Mesenchymal stem cell (in vitro differentiated cells and primary cell): ENCODE results near the gene BIRC3.

Source experiments
- DNase-seq: peaks from one replicate; pipeline ENCODE4 v3.0.0-alpha.2; 2013
- H2AFZ ChIP-seq: one replicate; pipeline ENCODE4 v1.6.1; 2013; ENCODE audit warnings: low read depth, mild to moderate bottlenecking, control low read depth, inconsistent platforms, low read length, moderate library complexity
- H2AK5ac ChIP-seq: 2 replicates; pipeline ENCODE4 v1.6.1; 2013; ENCODE audit warnings: low read length, moderate library complexity, mild to moderate bottlenecking, inconsistent platforms; ENCODE audit not compliant: severe bottlenecking
- H2BK120ac ChIP-seq: one replicate; pipeline ENCODE4 v1.6.1; 2013; ENCODE audit warnings: low read depth, mild to moderate bottlenecking, inconsistent platforms, low read length, moderate library complexity
- H2BK12ac ChIP-seq, 2 experiments: one replicate each; pipeline ENCODE4 v1.6.1; 2013; ENCODE audit warnings: inconsistent platforms in 2 of 2, low read length in 2 of 2, mild to moderate bottlenecking in 2 of 2, moderate library complexity in 2 of 2, control low read depth in 1 of 2
- H2BK15ac ChIP-seq: one replicate; pipeline ENCODE4 v1.6.1; 2013; ENCODE audit warnings: mild to moderate bottlenecking, low read depth, inconsistent platforms; ENCODE audit not compliant: poor library complexity, severe bottlenecking
- H2BK5ac ChIP-seq: 2 replicates; pipeline ENCODE4 v1.6.1; 2013; ENCODE audit warnings: low read depth, mild to moderate bottlenecking, low read length, control low read depth, inconsistent platforms; ENCODE audit not compliant: poor library complexity, severe bottlenecking
- H3K14ac ChIP-seq, 2 experiments: one replicate each; pipeline ENCODE4 v1.6.1; 2013; ENCODE audit warnings: inconsistent platforms in 2 of 2, low read length in 2 of 2, control low read depth in 1 of 2, mild to moderate bottlenecking in 1 of 2, moderate library complexity in 1 of 2
- H3K18ac ChIP-seq, 2 experiments: one replicate each; pipeline ENCODE4 v1.6.1; 2013; ENCODE audit warnings: inconsistent platforms in 2 of 2, low read length in 2 of 2, control low read depth in 1 of 2, low read depth in 1 of 2, mild to moderate bottlenecking in 1 of 2
- H3K23ac ChIP-seq, 2 experiments: one replicate each; pipeline ENCODE4 v1.6.1; 2013; ENCODE audit warnings: inconsistent platforms in 2 of 2, low read length in 2 of 2, mild to moderate bottlenecking in 2 of 2, moderate library complexity in 2 of 2, control low read depth in 1 of 2
- H3K27ac ChIP-seq: 2 replicates; pipeline ENCODE4 v1.5.1; 2013; ENCODE audit warnings: mild to moderate bottlenecking, moderate library complexity, low read length, control low read depth, inconsistent platforms; ENCODE audit not compliant: poor library complexity, severe bottlenecking
- H3K27me3 ChIP-seq, 2 experiments: 2 replicates each; pipeline versions ENCODE4 v1.6.1 to v1.7.0; 2013; ENCODE audit warnings: low read length in 2 of 2, mild to moderate bottlenecking in 2 of 2, moderate library complexity in 2 of 2, control low read depth in 1 of 2, inconsistent platforms in 1 of 2; ENCODE audit not compliant: control insufficient read depth in 1 of 2, insufficient read depth in 1 of 2
- H3K36me3 ChIP-seq, 2 experiments: 2 replicates each; pipeline versions ENCODE4 v1.6.1 to v1.7.0; 2013; ENCODE audit warnings: low read length in 2 of 2, control low read depth in 1 of 2, inconsistent platforms in 1 of 2, low read depth in 1 of 2, mild to moderate bottlenecking in 1 of 2; ENCODE audit not compliant: insufficient read depth in 2 of 2, control insufficient read depth in 1 of 2
- H3K4ac ChIP-seq, 2 experiments: one replicate each; pipeline ENCODE4 v1.6.1; 2013; ENCODE audit warnings: inconsistent platforms in 2 of 2, low read length in 2 of 2, mild to moderate bottlenecking in 2 of 2, moderate library complexity in 2 of 2, control low read depth in 1 of 2, low read depth in 1 of 2
- H3K4me1 ChIP-seq: 2 replicates; pipeline ENCODE4 v1.6.1; 2013; ENCODE audit warnings: low read depth, low read length, control low read depth; ENCODE audit not compliant: control insufficient read depth, insufficient read depth
- H3K4me2 ChIP-seq: 2 replicates; pipeline ENCODE4 v1.6.1; 2013; ENCODE audit warnings: low read length, mild to moderate bottlenecking, inconsistent platforms; ENCODE audit not compliant: poor library complexity, severe bottlenecking
- H3K4me3 ChIP-seq, 2 experiments: 2 replicates each; pipeline versions ENCODE4 v1.5.1 to v1.7.0; 2013; ENCODE audit warnings: low read length in 2 of 2, mild to moderate bottlenecking in 2 of 2, control low read depth in 1 of 2, low read depth in 1 of 2; ENCODE audit not compliant: insufficient read depth in 1 of 2
- H3K79me1 ChIP-seq: replicated peaks from 2 replicates; pipeline ENCODE4 v1.6.1; 2013; ENCODE audit warnings: mild to moderate bottlenecking, control low read depth, low read length, inconsistent platforms; ENCODE audit not compliant: poor library complexity, severe bottlenecking
- H3K9ac ChIP-seq: 2 replicates; pipeline ENCODE4 v1.7.0; 2013; ENCODE audit warnings: mild to moderate bottlenecking, low read length, moderate library complexity
- H3K9me3 ChIP-seq: 2 replicates; pipeline ENCODE4 v1.7.0; 2013; ENCODE audit warnings: mild to moderate bottlenecking, low read length; ENCODE audit not compliant: control insufficient read depth
- H4K8ac ChIP-seq: one replicate; pipeline ENCODE4 v1.6.1; 2013; ENCODE audit warnings: inconsistent platforms, mild to moderate bottlenecking, low read length, moderate library complexity
- H4K91ac ChIP-seq: one replicate; pipeline ENCODE4 v1.6.1; 2013; ENCODE audit warnings: mild to moderate bottlenecking, low read length, inconsistent platforms
- WGBS: methylation state at CpG from one replicate; pipeline ENCODE4 v1.1.7; 2013; ENCODE audit warnings: mixed read lengths; 5-methylcytosine and 5-hydroxymethylcytosine counted together

The BIRC3 gene

GRCh38 chr11:102307727-102308038 is 9.6 kb upstream of the BIRC3 start:
- no peak overlapping the region for H4K91ac ChIP-seq
- H2AFZ ChIP-seq = no peak overlapping the region
- no peak overlapping the region for H3K18ac ChIP-seq
- H3K4ac ChIP-seq = no peak overlapping the region
- no peak overlapping the region for H4K8ac ChIP-seq
- H3K9me3 ChIP-seq = peaks cover 9% of the 10 kb centered on the region
- no peaks in the 10 kb centered on the region for H3K36me3 ChIP-seq
- H3K9ac ChIP-seq = no peak overlapping the region
- H2BK5ac ChIP-seq = no peak overlapping the region
- no peak overlapping the region for H2BK15ac ChIP-seq
- no peak overlapping the region for H3K27ac ChIP-seq
- no peak overlapping the region for H3K4me3 ChIP-seq
- no peak overlapping the region for H2AK5ac ChIP-seq
- no peaks in the 10 kb centered on the region for H3K27me3 ChIP-seq
- no peak overlapping the region for H2BK120ac ChIP-seq
- H3K4me2 ChIP-seq = no peak overlapping the region
- no peaks in the 10 kb centered on the region for H3K79me1 ChIP-seq
- H3K14ac ChIP-seq = no peak overlapping the region
- H3K4me1 ChIP-seq = no peaks in the 10 kb centered on the region
- no peak for DNase-seq
- no peak overlapping the region for H2BK12ac ChIP-seq
- no peak overlapping the region for H3K23ac ChIP-seq

GRCh38 chr11:102309621-102310541 is 7.4 kb upstream of the BIRC3 start:
- H2BK5ac ChIP-seq = no peak overlapping the region
- no peak overlapping the region for H3K23ac ChIP-seq
- WGBS = 88% methylated on average over 19 of the region's 25 CpGs
- no peak overlapping the region for H3K27ac ChIP-seq
- no peak overlapping the region for H3K4ac ChIP-seq
- no peak overlapping the region for H2BK15ac ChIP-seq
- no peaks in the 10 kb centered on the region for H3K36me3 ChIP-seq
- H2BK12ac ChIP-seq = no peak overlapping the region
- no peak overlapping the region for H3K4me3 ChIP-seq
- H3K4me2 ChIP-seq = no peak overlapping the region
- DNase-seq = no peak
- H2AFZ ChIP-seq = no peak overlapping the region
- no peak overlapping the region for H3K9ac ChIP-seq
- no peak overlapping the region for H3K14ac ChIP-seq
- H2BK120ac ChIP-seq = no peak overlapping the region
- peaks cover 2% of the 10 kb centered on the region for H3K4me1 ChIP-seq
- H3K79me1 ChIP-seq = no peaks in the 10 kb centered on the region
- H3K9me3 ChIP-seq = no peaks in the 10 kb centered on the region
- no peak overlapping the region for H2AK5ac ChIP-seq
- no peaks in the 10 kb centered on the region for H3K27me3 ChIP-seq
- H3K18ac ChIP-seq = no peak overlapping the region
- no peak overlapping the region for H4K8ac ChIP-seq
- H4K91ac ChIP-seq = no peak overlapping the region

- Histone ChIP-seq H4K8ac (no peak overlapping the region), H3K27me3 (no peaks in the 10 kb centered on the region), H3K14ac (no peak overlapping the region), H3K36me3 (no peaks in the 10 kb centered on the region), H3K18ac (no peak overlapping the region), H3K4me2 (no peak overlapping the region), H3K9me3 (no peaks in the 10 kb centered on the region), H4K91ac (no peak overlapping the region), H3K27ac (no peak overlapping the region), H3K4ac (no peak overlapping the region), H2BK12ac (no peak overlapping the region), H3K79me1 (no peaks in the 10 kb centered on the region), H2BK5ac (no peak overlapping the region), H2AK5ac (no peak overlapping the region), H2BK120ac (no peak overlapping the region), H2AFZ (no peak overlapping the region), H3K9ac (peak overlapping the region; percentile 88), H3K4me3 (peak overlapping the region in 1 of 2 experiments; percentile 76), H3K23ac (no peak overlapping the region), H3K4me1 (peaks cover 5% of the 10 kb centered on the region), H2BK15ac (no peak overlapping the region)
- DNase-seq = peak; percentile 62
- WGBS = no CpG with 5 or more reads among the region's 2 CpGs
These were observed 4.6 kb upstream of the BIRC3 start for GRCh38 chr11:102312667-102313066.

GRCh38 chr11:102313238-102313940 is 3.9 kb upstream of the BIRC3 start:
- Histone ChIP-seq H2BK5ac (no peak overlapping the region), H3K27ac (no peak overlapping the region), H4K8ac (peak overlapping the region; percentile 77), H3K4me3 (peak overlapping the region in 1 of 2 experiments; percentile 76), H3K9ac (peak overlapping the region; percentile 88), H4K91ac (peak overlapping the region; percentile 9), H3K14ac (no peak overlapping the region), H2BK15ac (no peak overlapping the region), H2BK12ac (no peak overlapping the region), H3K4me2 (peak overlapping the region; percentile 27), H3K23ac (no peak overlapping the region), H3K27me3 (no peaks in the 10 kb centered on the region), H3K79me1 (no peaks in the 10 kb centered on the region), H3K4ac (peak overlapping the region in 1 of 2 experiments; percentile 56), H3K4me1 (peaks cover 5% of the 10 kb centered on the region), H3K18ac (peak overlapping the region; percentile 13 to 23), H3K36me3 (no peaks in the 10 kb centered on the region), H2AFZ (peak overlapping the region; percentile 53), H2BK120ac (peak overlapping the region; percentile 81), H3K9me3 (no peaks in the 10 kb centered on the region), H2AK5ac (no peak overlapping the region)
- DNase-seq = no peak
- 83% methylated on average over 3 of the region's 4 CpGs for WGBS
